Measurements from ENCODE around the gene MOB2. TPM values are rescaled to one million over a fixed set of nuclear protein-coding genes. Genes with fewer than 3 reads are reported as not detected.

The MOB2 gene
- total RNA-seq, 1 donor from 2014 or later: 95.4 TPM

- no peaks in the 10 kb centered on the region for H3K27me3 ChIP-seq
- H3K9me3 ChIP-seq: no peaks in the 10 kb centered on the region
- TF ChIP-seq, protein P1, sequence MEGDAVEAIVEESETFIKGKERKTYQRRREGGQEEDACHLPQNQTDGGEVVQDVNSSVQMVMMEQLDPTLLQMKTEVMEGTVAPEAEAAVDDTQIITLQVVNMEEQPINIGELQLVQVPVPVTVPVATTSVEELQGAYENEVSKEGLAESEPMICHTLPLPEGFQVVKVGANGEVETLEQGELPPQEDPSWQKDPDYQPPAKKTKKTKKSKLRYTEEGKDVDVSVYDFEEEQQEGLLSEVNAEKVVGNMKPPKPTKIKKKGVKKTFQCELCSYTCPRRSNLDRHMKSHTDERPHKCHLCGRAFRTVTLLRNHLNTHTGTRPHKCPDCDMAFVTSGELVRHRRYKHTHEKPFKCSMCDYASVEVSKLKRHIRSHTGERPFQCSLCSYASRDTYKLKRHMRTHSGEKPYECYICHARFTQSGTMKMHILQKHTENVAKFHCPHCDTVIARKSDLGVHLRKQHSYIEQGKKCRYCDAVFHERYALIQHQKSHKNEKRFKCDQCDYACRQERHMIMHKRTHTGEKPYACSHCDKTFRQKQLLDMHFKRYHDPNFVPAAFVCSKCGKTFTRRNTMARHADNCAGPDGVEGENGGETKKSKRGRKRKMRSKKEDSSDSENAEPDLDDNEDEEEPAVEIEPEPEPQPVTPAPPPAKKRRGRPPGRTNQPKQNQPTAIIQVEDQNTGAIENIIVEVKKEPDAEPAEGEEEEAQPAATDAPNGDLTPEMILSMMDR (IDR thresholded peaks at IDR 0.05): no peak
- H3K27ac ChIP-seq: peak overlapping the region; percentile 87 to 98
- intact Hi-C loops (cut with DNase I): loop anchor here (5.0 kb wide), 1 partner anchor 87 kb away; the partner anchor contains the start of gene DUSP8
- DNase-seq (ENCODE audit: low spot score in 2 of 2): no peak
- H3K4me3 ChIP-seq: peak overlapping the region; percentile 34 to 62
- peaks cover 49 to 83% of the 10 kb centered on the region in 2 donors for H3K4me1 ChIP-seq
- H3K36me3 ChIP-seq: peaks cover 7% of the 10 kb centered on the region in 2 donors
Observed at GRCh38 chr11:1484695-1485503, 1.7 kb downstream of the MOB2 start.

- DNase-seq (ENCODE audit: low spot score in 2 of 2): no peak
- intact Hi-C loops (cut with DNase I): loop anchor here (5.0 kb wide), 1 partner anchor 88 kb away; the partner anchor contains the start of gene DUSP8
Observed at GRCh38 chr11:1484061-1484671, 2.4 kb downstream of the MOB2 start.

GRCh38 chr11:1483445-1483961 lies 3.1 kb downstream of the MOB2 start:
- intact Hi-C loops (cut with DNase I): loop anchor here (2.0 to 5.0 kb wide), 4 partner anchors 19 to 219 kb away; partner anchors contain the start of gene DUSP8
- H3K27me3 ChIP-seq: no peaks in the 10 kb centered on the region
- DNase-seq (ENCODE audit: low spot score in 2 of 2): peak in 1 of 2 donors; percentile 80
- no peaks in the 10 kb centered on the region for H3K9me3 ChIP-seq
- peak overlapping the region in 1 of 2 donors; percentile 62 for H3K4me3 ChIP-seq
- TF ChIP-seq, protein P1 (IDR thresholded peaks at IDR 0.05): no peak
- peaks cover 53 to 90% of the 10 kb centered on the region in 2 donors for H3K4me1 ChIP-seq
- peak overlapping the region; percentile 87 to 98 for H3K27ac ChIP-seq
- H3K36me3 ChIP-seq: peaks cover 15 to 21% of the 10 kb centered on the region in 2 donors

More at GRCh38 chr11:1484061-1484671, 2.4 kb downstream of the MOB2 start:
- peaks cover 53 to 91% of the 10 kb centered on the region in 2 donors for H3K4me1 ChIP-seq
- peaks cover 12 to 14% of the 10 kb centered on the region in 2 donors for H3K36me3 ChIP-seq
- no peaks in the 10 kb centered on the region for H3K27me3 ChIP-seq
- H3K4me3 ChIP-seq: peak overlapping the region in 1 of 2 donors; percentile 62
- H3K27ac ChIP-seq: peak overlapping the region; percentile 87 to 98
- TF ChIP-seq, protein P1 (IDR thresholded peaks at IDR 0.05): no peak
- no peaks in the 10 kb centered on the region for H3K9me3 ChIP-seq

GRCh38 chr11:1482581-1483444 lies 3.8 kb downstream of the MOB2 start:
- H3K27ac ChIP-seq: peak overlapping the region; percentile 87 to 98
- H3K4me1 ChIP-seq: peaks cover 50 to 83% of the 10 kb centered on the region in 2 donors
- peak; percentile 30 to 83 for DNase-seq (ENCODE audit: low spot score in 2 of 2)
- H3K4me3 ChIP-seq: peak overlapping the region in 1 of 2 donors; percentile 62
- TF ChIP-seq, protein P1 (IDR thresholded peaks at IDR 0.05): peak; percentile 22 to 46 (median 31)
- H3K27me3 ChIP-seq: no peaks in the 10 kb centered on the region
- peaks cover 22 to 27% of the 10 kb centered on the region in 2 donors for H3K36me3 ChIP-seq
- H3K9me3 ChIP-seq: no peaks in the 10 kb centered on the region
- intact Hi-C loops (cut with DNase I): loop anchor here (1.0 to 5.0 kb wide), 6 partner anchors 20 to 218 kb away; partner anchors contain the start of gene DUSP8

Measured in ascending aorta (tissue), 2 donors.